CD14-positive monocyte (primary cell): ENCODE results near the gene MAP6. TPM values are rescaled to one million over a fixed set of nuclear protein-coding genes. Genes with fewer than 3 reads are reported as not detected.

Source experiments
- DNase-seq, 3 donors: peaks; one replicate each; pipeline ENCODE4 v3.0.0-alpha.2; 2011 to 2022
- H2AFZ ChIP-seq: 2 replicates; pipeline ENCODE4 v1.6.0; 2012; ENCODE audit warnings: mild to moderate bottlenecking, low read depth, low read length, inconsistent platforms; ENCODE audit not compliant: insufficient read depth, poor library complexity, severe bottlenecking
- H3K27ac ChIP-seq, 2 donors: 1 replicate in 1 of 2; 2 replicates in 1 of 2; pipeline ENCODE4 v1.5.1; 2012 to 2013; ENCODE audit warnings: low read length in 2 of 2, control low read depth in 1 of 2, inconsistent platforms in 1 of 2, low read depth in 1 of 2, mild to moderate bottlenecking in 1 of 2
- H3K27me3 ChIP-seq, 2 donors: one replicate each; pipeline versions ENCODE4 v1.6.0 to v1.6.1; 2011 to 2013; ENCODE audit warnings: low read length in 2 of 2; ENCODE audit not compliant: control insufficient read depth in 2 of 2, insufficient read depth in 2 of 2
- H3K36me3 ChIP-seq, 2 donors: replicated peaks in 1 of 2; 1 replicate in 1 of 2; 2 replicates in 1 of 2; pipeline versions ENCODE4 v1.5.1 to v1.6.1; 2012 to 2013; ENCODE audit warnings: low read length in 2 of 2, control low read depth in 1 of 2, inconsistent platforms in 1 of 2, mild to moderate bottlenecking in 1 of 2; ENCODE audit not compliant: insufficient read depth in 2 of 2, control insufficient read depth in 1 of 2
- H3K4me1 ChIP-seq, 2 donors: 1 replicate in 1 of 2; 2 replicates in 1 of 2; pipeline versions ENCODE4 v1.5.1 to v1.6.1; 2012 to 2013; ENCODE audit warnings: low read length in 2 of 2, control low read depth in 1 of 2, inconsistent platforms in 1 of 2, mild to moderate bottlenecking in 1 of 2, moderate library complexity in 1 of 2; ENCODE audit not compliant: insufficient read depth in 2 of 2, control insufficient read depth in 1 of 2
- H3K4me2 ChIP-seq: replicated peaks from 2 replicates; pipeline ENCODE3; 2012; ENCODE audit warnings: low read length, moderate library complexity, mild to moderate bottlenecking; ENCODE audit not compliant: poor library complexity, severe bottlenecking; ENCODE audit errors: extremely low read depth
- H3K4me3 ChIP-seq, 3 experiments: fragments of 200-600 bp in 1 of 3; sonication (generic) in 1 of 3; replicated peaks in 1 of 3; 1 replicate in 2 of 3; 2 replicates in 1 of 3; pipeline ENCODE4 v1.5.1; 2011 to 2013; ENCODE audit warnings: low read length in 3 of 3, mild to moderate bottlenecking in 3 of 3, control low read depth in 2 of 3, low read depth in 2 of 3, inconsistent platforms in 1 of 3, moderate library complexity in 1 of 3
- H3K79me2 ChIP-seq: 2 replicates; pipeline ENCODE4 v1.6.0; 2012; ENCODE audit warnings: mild to moderate bottlenecking, control low read depth, inconsistent platforms, low read length, moderate library complexity; ENCODE audit not compliant: insufficient read depth
- H3K9ac ChIP-seq: 2 replicates; pipeline ENCODE4 v1.6.0; 2017; ENCODE audit warnings: low read length, mild to moderate bottlenecking; ENCODE audit not compliant: insufficient read depth, poor library complexity, severe bottlenecking
- H3K9me3 ChIP-seq, 2 donors: replicated peaks in 1 of 2; 1 replicate in 1 of 2; 2 replicates in 1 of 2; pipeline versions ENCODE4 v1.5.1 to v1.6.1; 2012 to 2013; ENCODE audit warnings: low read length in 2 of 2, control low read depth in 1 of 2; ENCODE audit not compliant: control insufficient read depth in 1 of 2, insufficient read depth in 1 of 2
- H4K20me1 ChIP-seq: 2 replicates; pipeline ENCODE4 v1.6.0; 2012; ENCODE audit warnings: mild to moderate bottlenecking, low read length, control low read depth, moderate library complexity; ENCODE audit not compliant: insufficient read depth
- H3K27ac Mint-ChIP-seq, 7 donors: one replicate each; pipeline ENCODE4 v1.8.0; 2020; ENCODE audit warnings: mild to moderate bottlenecking in 7 of 7, mixed read lengths in 7 of 7, moderate library complexity in 6 of 7, inconsistent platforms in 2 of 7
- H3K27me3 Mint-ChIP-seq, 3 donors: one replicate each; pipeline ENCODE4 v1.8.0; 2021 to 2022; ENCODE audit warnings: low read depth in 3 of 3, mild to moderate bottlenecking in 3 of 3, mixed read lengths in 3 of 3, moderate library complexity in 3 of 3, inconsistent platforms in 1 of 3
- H3K36me3 Mint-ChIP-seq, 2 donors: one replicate each; pipeline ENCODE4 v1.8.0; 2020; ENCODE audit warnings: mixed read lengths in 2 of 2, inconsistent platforms in 1 of 2, mild to moderate bottlenecking in 1 of 2
- H3K4me1 Mint-ChIP-seq: one replicate; pipeline ENCODE4 v1.8.0; 2020; ENCODE audit warnings: mild to moderate bottlenecking, mixed read lengths
- H3K4me3 Mint-ChIP-seq, 2 donors: one replicate each; pipeline ENCODE4 v1.8.0; 2020; ENCODE audit warnings: mild to moderate bottlenecking in 2 of 2, mixed read lengths in 2 of 2, moderate library complexity in 1 of 2
- H3K9me3 Mint-ChIP-seq, 7 donors: one replicate each; pipeline ENCODE4 v1.8.0; 2020 to 2022; ENCODE audit warnings: mixed read lengths in 7 of 7, mild to moderate bottlenecking in 6 of 7, moderate library complexity in 6 of 7, inconsistent platforms in 2 of 7
- WGBS: methylation state at CpG from one replicate; pipeline ENCODE4 v1.1.5; 2013; ENCODE audit warnings: missing lambda C conversion rate; ENCODE audit not compliant: insufficient coverage; 5-methylcytosine and 5-hydroxymethylcytosine counted together
- intact Hi-C, 2 donors: fragments of 100-400 bp; cut with micrococcal nuclease; formaldehyde crosslinking; loops; one replicate each; pipeline versions ENCODE4 v1.15.0 to v1.15.1; 2023
- polyA plus RNA-seq, 3 donors: library from polyadenylated mRNA; depleted of rRNA in 1 of 3; unstranded in 2 of 3; stranded (reverse) in 1 of 3; fragments of 300-500 nt in 2 of 3; fragments of >200 nt in 1 of 3; fragmentation: Illumina TruSeq in 2 of 3; gene quantifications; 1 replicate in 2 of 3; 2 replicates in 1 of 3; pipeline ENCODE4 v1.2.3, GENCODE V29; 2012 to 2021
- TF ChIP-seq, protein P1 (sequence below): fragments of 200-600 bp; IDR thresholded peaks from one replicate; pipeline ENCODE4 v1.8.0; 2022; ENCODE audit warnings: antibody characterized with exemption, mild to moderate bottlenecking

Gene MAP6
- polyA plus RNA-seq, 3 donors = not detected

DNA sequence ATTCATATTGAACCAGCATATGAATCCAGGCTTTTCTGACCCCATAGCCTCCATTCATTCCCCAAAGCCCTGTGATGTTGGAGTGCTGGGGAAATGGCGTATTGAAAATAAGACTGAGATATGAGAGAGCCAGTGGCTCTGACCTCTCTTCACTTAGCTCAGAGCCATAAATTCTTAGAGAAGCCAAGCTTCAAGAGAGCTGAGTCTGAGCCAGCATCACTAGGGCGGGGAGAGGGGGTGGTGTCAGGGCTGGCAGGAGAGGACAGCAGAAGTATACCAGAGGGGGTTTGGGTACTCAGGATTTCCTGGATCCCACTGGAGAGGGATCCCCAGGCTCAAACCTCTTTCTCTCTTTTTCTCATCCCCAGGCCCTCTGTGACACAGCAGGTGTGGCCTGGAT lies 32.1 kb upstream of the MAP6 start:
- Mint-ChIP-seq H3K27ac (no peak overlapping the region), H3K27me3 (peaks cover 8 to 29% (median 16%) of the 10 kb centered on the region in 3 donors), H3K36me3 (no peaks in the 10 kb centered on the region), H3K9me3 (peaks cover 0 to 2% (median 0%) of the 10 kb centered on the region in 7 donors), H3K4me3 (no peak overlapping the region), H3K4me1 (peaks cover 3% of the 10 kb centered on the region)
- TF ChIP-seq, protein P1, sequence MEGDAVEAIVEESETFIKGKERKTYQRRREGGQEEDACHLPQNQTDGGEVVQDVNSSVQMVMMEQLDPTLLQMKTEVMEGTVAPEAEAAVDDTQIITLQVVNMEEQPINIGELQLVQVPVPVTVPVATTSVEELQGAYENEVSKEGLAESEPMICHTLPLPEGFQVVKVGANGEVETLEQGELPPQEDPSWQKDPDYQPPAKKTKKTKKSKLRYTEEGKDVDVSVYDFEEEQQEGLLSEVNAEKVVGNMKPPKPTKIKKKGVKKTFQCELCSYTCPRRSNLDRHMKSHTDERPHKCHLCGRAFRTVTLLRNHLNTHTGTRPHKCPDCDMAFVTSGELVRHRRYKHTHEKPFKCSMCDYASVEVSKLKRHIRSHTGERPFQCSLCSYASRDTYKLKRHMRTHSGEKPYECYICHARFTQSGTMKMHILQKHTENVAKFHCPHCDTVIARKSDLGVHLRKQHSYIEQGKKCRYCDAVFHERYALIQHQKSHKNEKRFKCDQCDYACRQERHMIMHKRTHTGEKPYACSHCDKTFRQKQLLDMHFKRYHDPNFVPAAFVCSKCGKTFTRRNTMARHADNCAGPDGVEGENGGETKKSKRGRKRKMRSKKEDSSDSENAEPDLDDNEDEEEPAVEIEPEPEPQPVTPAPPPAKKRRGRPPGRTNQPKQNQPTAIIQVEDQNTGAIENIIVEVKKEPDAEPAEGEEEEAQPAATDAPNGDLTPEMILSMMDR = no peak
- H3K9ac ChIP-seq = no peak overlapping the region
- no peak overlapping the region for H3K4me2 ChIP-seq
- H3K4me3 ChIP-seq = no peak overlapping the region
- H3K4me1 ChIP-seq = peaks cover 0 to under 1% of the 10 kb centered on the region in 2 donors
- H3K36me3 ChIP-seq = no peaks in the 10 kb centered on the region
- DNase-seq = no peak
- intact Hi-C loops = loop anchor here (10.0 kb wide), 2 partner anchors 454 to 614 kb away; no protein-coding TSS in a partner anchor
- no peak overlapping the region for H3K27ac ChIP-seq
- no peaks in the 10 kb centered on the region for H4K20me1 ChIP-seq
- H2AFZ ChIP-seq = no peak overlapping the region
- WGBS = no CpG with 5 or more reads among the region's 2 CpGs
- H3K79me2 ChIP-seq = no peaks in the 10 kb centered on the region
- peaks cover 3 to 4% of the 10 kb centered on the region in 2 donors for H3K27me3 ChIP-seq
- H3K9me3 ChIP-seq = no peaks in the 10 kb centered on the region

DNA sequence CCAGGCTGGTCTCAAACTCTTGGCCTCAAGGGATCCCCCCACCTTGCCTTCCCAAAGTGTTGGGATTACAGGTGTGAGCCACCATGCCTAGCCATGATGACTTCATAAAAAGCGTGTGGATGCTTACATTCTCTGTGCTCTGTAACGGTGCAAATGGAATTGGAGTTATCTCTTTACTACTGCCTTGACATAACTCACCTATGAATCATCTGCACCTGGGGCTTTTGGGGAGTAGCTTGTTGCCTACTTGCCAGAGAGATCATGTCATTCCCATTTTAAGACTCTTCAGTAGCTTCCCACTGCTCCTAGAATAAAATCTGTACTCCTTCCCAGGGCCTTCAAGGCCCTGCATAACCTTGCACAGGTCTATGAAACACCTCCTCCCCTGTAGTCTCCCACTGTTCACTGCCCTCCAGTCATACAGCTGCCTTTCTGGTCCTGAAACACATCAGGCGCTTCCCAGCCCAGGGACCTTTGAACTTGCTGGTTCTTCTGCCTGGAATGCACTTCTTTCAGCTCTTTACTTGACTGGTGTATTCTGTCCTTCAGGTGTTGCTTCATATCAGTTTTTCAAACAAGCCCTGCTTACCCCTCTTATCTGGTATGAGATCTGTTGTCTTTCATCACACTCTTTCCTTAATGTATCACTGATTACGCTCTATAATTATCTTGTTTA lies 29.2 kb upstream of the MAP6 start:
- Histone ChIP-seq H3K9ac (no peak overlapping the region), H3K79me2 (no peaks in the 10 kb centered on the region), H3K9me3 (no peaks in the 10 kb centered on the region), H4K20me1 (no peaks in the 10 kb centered on the region), H3K36me3 (no peaks in the 10 kb centered on the region), H3K4me2 (no peak overlapping the region), H2AFZ (no peak overlapping the region), H3K4me3 (no peak overlapping the region), H3K27ac (no peak overlapping the region), H3K4me1 (no peaks in the 10 kb centered on the region), H3K27me3 (peaks cover 3 to 4% of the 10 kb centered on the region in 2 donors)
- Mint-ChIP-seq H3K4me3 (peak overlapping the region in 1 of 2 donors; percentile 5), H3K27ac (no peak overlapping the region), H3K27me3 (peaks cover 18 to 42% (median 21%) of the 10 kb centered on the region in 3 donors), H3K36me3 (no peaks in the 10 kb centered on the region), H3K4me1 (no peaks in the 10 kb centered on the region), H3K9me3 (peaks cover 0 to 3% (median 0%) of the 10 kb centered on the region in 7 donors)
- WGBS = 100% methylated on average over 3 of the region's 4 CpGs
- intact Hi-C loops = no loop called here
- TF ChIP-seq, protein P1 = no peak
- no peak for DNase-seq
